ENCODE results near the gene PDIA3. TPM values are rescaled to one million over a fixed set of nuclear protein-coding genes. Genes with fewer than 3 reads are reported as not detected.
"Not testable (repeated sequence)": the region's sequence is repeated elsewhere in the genome, so short reads cannot be mapped to it uniquely, and the experiment has no call there.

Gene PDIA3
- total RNA-seq, 1 experiment from 2014 or later, result 630 TPM

DNA sequence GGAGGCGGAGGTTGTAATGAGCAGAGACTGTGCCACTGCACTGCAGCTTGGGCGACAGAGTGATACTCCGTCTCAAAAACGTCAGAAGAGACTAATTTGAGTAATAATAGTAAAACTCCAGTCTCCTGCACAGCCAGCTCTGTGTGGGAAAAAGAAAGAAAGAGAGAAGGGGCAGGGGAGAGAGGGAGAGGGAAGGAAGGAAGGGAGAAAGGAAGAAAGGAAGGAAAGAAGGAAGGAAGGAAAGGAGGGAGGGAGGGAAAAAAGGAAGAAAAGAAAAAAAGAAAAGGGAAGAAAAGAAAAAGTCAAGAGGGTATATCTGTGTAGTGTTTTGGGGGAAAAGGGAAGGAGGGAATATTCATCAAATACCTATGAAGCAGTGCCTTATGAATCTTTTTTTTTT, 23.1 kb upstream of the PDIA3 start:
- TF ChIP-seq, protein P1, sequence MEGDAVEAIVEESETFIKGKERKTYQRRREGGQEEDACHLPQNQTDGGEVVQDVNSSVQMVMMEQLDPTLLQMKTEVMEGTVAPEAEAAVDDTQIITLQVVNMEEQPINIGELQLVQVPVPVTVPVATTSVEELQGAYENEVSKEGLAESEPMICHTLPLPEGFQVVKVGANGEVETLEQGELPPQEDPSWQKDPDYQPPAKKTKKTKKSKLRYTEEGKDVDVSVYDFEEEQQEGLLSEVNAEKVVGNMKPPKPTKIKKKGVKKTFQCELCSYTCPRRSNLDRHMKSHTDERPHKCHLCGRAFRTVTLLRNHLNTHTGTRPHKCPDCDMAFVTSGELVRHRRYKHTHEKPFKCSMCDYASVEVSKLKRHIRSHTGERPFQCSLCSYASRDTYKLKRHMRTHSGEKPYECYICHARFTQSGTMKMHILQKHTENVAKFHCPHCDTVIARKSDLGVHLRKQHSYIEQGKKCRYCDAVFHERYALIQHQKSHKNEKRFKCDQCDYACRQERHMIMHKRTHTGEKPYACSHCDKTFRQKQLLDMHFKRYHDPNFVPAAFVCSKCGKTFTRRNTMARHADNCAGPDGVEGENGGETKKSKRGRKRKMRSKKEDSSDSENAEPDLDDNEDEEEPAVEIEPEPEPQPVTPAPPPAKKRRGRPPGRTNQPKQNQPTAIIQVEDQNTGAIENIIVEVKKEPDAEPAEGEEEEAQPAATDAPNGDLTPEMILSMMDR (IDR thresholded peaks at IDR 0.05; ENCODE audit: unreplicated experiment), result no peak
- ChIA-PET POLR2A (no interaction called here), CTCF (interaction anchor here (0.6 kb wide), 1 partner anchor 717 kb away, joined by 3 read pairs; no protein-coding TSS in a partner anchor)
- Mint-ChIP-seq H3K27me3 (ENCODE audit: insufficient read depth, unreplicated experiment) (no peaks in the 10 kb centered on the region), H3K4me1 (ENCODE audit: insufficient read depth, unreplicated experiment) (no peaks in the 10 kb centered on the region), H3K9me3 (ENCODE audit: unreplicated experiment) (no peaks in the 10 kb centered on the region), H3K36me3 (ENCODE audit: insufficient read depth, unreplicated experiment) (no peaks in the 10 kb centered on the region), H3K4me3 (ENCODE audit: unreplicated experiment) (no peak overlapping the region), H3K27ac (ENCODE audit: low read depth, unreplicated experiment) (no peak overlapping the region)
- intact Hi-C loops (cut with micrococcal nuclease), result no loop called here
- DNase-seq (ENCODE audit: unreplicated experiment), result no peak
- BruUV-seq (replicated peaks), result no TSS peak

DNA sequence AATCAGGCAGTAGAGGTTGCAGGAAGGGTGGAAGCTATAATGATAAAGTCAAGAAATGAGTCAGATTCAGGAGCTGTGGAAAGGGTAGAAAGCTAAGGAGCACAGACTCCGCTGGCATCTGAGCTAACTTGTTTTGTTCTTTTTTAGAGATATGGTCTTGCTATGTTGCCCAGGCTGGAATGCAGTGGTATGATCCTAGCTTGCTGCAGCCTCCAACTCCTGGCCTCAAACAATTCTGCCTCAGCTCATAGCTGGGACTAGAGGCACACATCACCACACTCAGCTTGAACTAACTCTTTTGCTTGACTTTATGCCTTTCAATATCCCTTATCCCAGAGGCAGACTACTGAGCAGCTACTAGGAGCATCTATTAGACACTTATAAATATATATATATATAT, 19.9 kb upstream of the PDIA3 start:
- H3K4me1 Mint-ChIP-seq (ENCODE audit: insufficient read depth, unreplicated experiment); H3K36me3 Mint-ChIP-seq (ENCODE audit: insufficient read depth, unreplicated experiment); BruUV-seq (replicated peaks); H3K27ac Mint-ChIP-seq (ENCODE audit: low read depth, unreplicated experiment); H3K4me3 Mint-ChIP-seq (ENCODE audit: unreplicated experiment); DNase-seq (ENCODE audit: unreplicated experiment); intact Hi-C loops (cut with micrococcal nuclease); CTCF ChIA-PET; H3K27me3 Mint-ChIP-seq (ENCODE audit: insufficient read depth, unreplicated experiment); H3K9me3 Mint-ChIP-seq (ENCODE audit: unreplicated experiment); POLR2A ChIA-PET: not testable (repeated sequence)

DNA sequence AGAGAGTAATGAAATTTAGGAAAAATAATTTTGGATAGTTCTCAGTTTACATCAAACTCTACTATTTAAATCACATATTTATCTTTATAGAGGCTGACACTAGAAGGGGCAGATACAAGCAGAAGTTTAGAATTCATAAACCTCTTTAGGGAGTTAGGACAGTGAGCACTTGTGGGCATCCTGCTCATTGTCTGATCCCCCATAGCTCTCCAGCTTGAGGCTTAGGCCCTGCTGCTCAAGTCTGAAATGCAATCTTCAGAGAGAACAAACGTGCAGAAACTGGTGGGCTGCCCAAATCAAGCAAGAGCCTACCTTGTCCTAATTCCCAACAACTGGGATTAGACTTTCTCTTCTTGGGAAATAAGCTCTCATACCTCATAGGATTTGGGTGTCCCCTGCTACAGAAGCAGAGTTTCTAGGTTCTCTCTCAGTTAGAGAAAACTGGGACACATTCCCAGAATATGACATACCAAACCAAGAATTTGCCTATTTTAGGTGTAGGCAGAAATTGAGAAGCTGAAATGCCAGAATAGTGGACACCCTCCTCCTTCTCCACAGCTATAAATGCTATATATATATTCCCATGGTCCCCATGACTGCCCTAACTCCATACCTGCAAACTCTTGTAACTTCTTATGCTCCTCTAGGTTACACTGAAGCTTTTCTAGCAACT, 18.0 kb upstream of the PDIA3 start:
- H3K4me3 Mint-ChIP-seq (ENCODE audit: unreplicated experiment); BruUV-seq (replicated peaks); intact Hi-C loops (cut with micrococcal nuclease): not testable (repeated sequence)

DNA sequence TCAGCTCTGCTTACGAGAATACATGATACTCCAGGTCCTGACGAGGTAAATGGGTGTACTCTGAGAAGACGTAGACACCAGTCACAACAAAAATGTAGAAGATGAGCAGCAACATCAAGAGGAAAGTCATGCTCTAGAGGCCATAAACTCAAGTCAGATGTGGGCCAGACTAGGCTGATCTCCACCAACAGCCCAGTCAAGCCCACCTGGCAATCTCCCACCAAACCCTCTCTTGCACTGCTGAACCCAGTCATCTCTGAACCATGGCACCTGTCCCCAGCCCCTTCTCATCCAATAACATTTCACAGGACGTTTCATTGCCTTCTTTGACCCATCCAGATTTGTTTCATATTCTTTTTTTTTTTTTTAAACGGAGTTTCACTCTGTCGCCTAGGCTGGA, 10.8 kb upstream of the PDIA3 start:
- no peak overlapping the region for H3K4me3 Mint-ChIP-seq (ENCODE audit: unreplicated experiment)
- intact Hi-C loops (cut with micrococcal nuclease), result no loop called here

More for the DNA sequence above, 18.0 kb upstream of the PDIA3 start:
- H3K36me3 Mint-ChIP-seq (ENCODE audit: insufficient read depth, unreplicated experiment); CTCF ChIA-PET; DNase-seq (ENCODE audit: unreplicated experiment); H3K9me3 Mint-ChIP-seq (ENCODE audit: unreplicated experiment); H3K4me1 Mint-ChIP-seq (ENCODE audit: insufficient read depth, unreplicated experiment); H3K27ac Mint-ChIP-seq (ENCODE audit: low read depth, unreplicated experiment): not testable (repeated sequence)
- POLR2A ChIA-PET, result interaction anchor here (1.1 kb wide), 1 partner anchor 18 kb away, joined by 5 read pairs; the partner anchor contains the start of gene PDIA3
- peaks cover 17% of the 10 kb centered on the region for H3K27me3 Mint-ChIP-seq (ENCODE audit: insufficient read depth, unreplicated experiment)

DNA sequence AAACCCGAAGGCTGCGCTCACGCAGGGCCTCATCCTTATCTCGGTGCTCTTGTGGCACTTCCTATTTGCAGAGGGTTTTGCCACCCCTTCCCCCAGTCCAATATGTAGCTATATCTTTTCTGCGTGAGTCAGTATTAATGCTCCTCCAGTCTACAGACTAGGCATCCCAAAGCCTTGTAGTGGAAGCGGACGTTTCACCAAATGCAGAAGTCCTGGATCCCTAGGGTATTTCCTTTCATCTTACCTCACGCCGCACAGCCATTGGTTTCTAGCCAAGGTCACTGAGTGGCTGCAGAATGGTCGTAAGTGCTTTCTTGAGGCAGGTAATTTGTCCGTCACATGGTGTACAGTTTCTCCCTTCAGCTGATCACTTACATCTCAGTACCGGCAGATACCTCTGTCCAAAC, 668 bp downstream of the PDIA3 start:
- BruUV-seq (replicated peaks); H3K27me3 Mint-ChIP-seq (ENCODE audit: insufficient read depth, unreplicated experiment); H3K4me1 Mint-ChIP-seq (ENCODE audit: insufficient read depth, unreplicated experiment); intact Hi-C loops (cut with micrococcal nuclease); H3K9me3 Mint-ChIP-seq (ENCODE audit: unreplicated experiment): not testable (repeated sequence)
- ChIA-PET CTCF (interaction anchor here (0.7 kb wide), 1 partner anchor 23 kb away, joined by 3 read pairs; no protein-coding TSS in a partner anchor), POLR2A (interaction anchor here (0.7 to 3.9 kb wide), 8 partner anchors 18 to 247 kb away, joined by 3 to 22 read pairs (median 5); partner anchors contain the start of genes ELL3 and MFAP1)
- peak; percentile 34 for DNase-seq (ENCODE audit: unreplicated experiment)
- Mint-ChIP-seq H3K27ac (ENCODE audit: low read depth, unreplicated experiment) (peak overlapping the region; percentile 91), H3K4me3 (ENCODE audit: unreplicated experiment) (peak overlapping the region; percentile 87), H3K36me3 (ENCODE audit: insufficient read depth, unreplicated experiment) (peaks cover 34% of the 10 kb centered on the region)

More for the DNA sequence above, 10.8 kb upstream of the PDIA3 start:
- TF ChIP-seq, protein P1 (IDR thresholded peaks at IDR 0.05; ENCODE audit: unreplicated experiment), result no peak
- no peaks in the 10 kb centered on the region for H3K4me1 Mint-ChIP-seq (ENCODE audit: insufficient read depth, unreplicated experiment)
- no TSS peak for BruUV-seq (replicated peaks)
- ChIA-PET POLR2A (interaction anchor here (0.6 kb wide), 1 partner anchor 982 kb away, joined by 3 read pairs; no protein-coding TSS in a partner anchor), CTCF (no interaction called here)
- no peaks in the 10 kb centered on the region for H3K9me3 Mint-ChIP-seq (ENCODE audit: unreplicated experiment)
- no peak for DNase-seq (ENCODE audit: unreplicated experiment)
- H3K27me3 Mint-ChIP-seq (ENCODE audit: insufficient read depth, unreplicated experiment), result peaks cover 17% of the 10 kb centered on the region
- H3K27ac Mint-ChIP-seq (ENCODE audit: low read depth, unreplicated experiment), result no peak overlapping the region
- H3K36me3 Mint-ChIP-seq (ENCODE audit: insufficient read depth, unreplicated experiment), result no peaks in the 10 kb centered on the region

All from MCF 10A (cell line).